K562 (cell line): ENCODE results near the gene CDKN2AIP. TPM values are rescaled to one million over a fixed set of nuclear protein-coding genes. Genes with fewer than 3 reads are reported as not detected.

Experiments
- ATAC-seq: fragments of 200-7000 bp; cut with Tn5 transposase; 3 replicates; pipeline ENCODE4 v1.9.1; 2020; ENCODE audit warnings: moderate library complexity
- BruUV-seq: library from RNA; stranded (reverse); fragments of 400-500 nt; replicated peaks from 2 replicates; lab custom pipeline; 2021; lab: Mats Ljungman, UMichigan
- CTCF ChIA-PET: fragments of 300-600 bp; formaldehyde crosslinking; extraction: SDS; loops from one replicate; lab custom pipeline; 2021; ENCODE audit warnings: low intra/inter-chr PET ratio; lab: Yijun Ruan, JAX
- POLR2A ChIA-PET: fragments of 300-600, 350-650 bp; sonication (Branson Sonifier 250); formaldehyde crosslinking; extraction: SDS; loops from one replicate; lab custom pipeline; 2021; ENCODE audit warnings: antibody characterized with exemption, inconsistent platforms; lab: Yijun Ruan, JAX
- DNase-seq, 4 experiments: peaks; one replicate each; pipeline versions ENCODE4 v3.0.0 to v3.0.0-alpha.2; 2011 to 2018; ENCODE audit warnings: low spot score in 3 of 4, mixed read lengths in 3 of 4; ENCODE audit errors: extremely low read depth in 1 of 4
- FAIRE-seq: peaks from 2 replicates; lab custom pipeline; 2011; peaks lifted over from hg19 to GRCh38; lab: Jason Lieb, UNC
- H2AFZ ChIP-seq: 2 replicates; pipeline ENCODE4 v1.6.0; 2011; ENCODE audit warnings: low read depth, low read length, control low read depth, inconsistent platforms
- H3K27ac ChIP-seq: fragments of 200-600 bp; 3 replicates; pipeline ENCODE4 v1.8.0; 2011; ENCODE audit warnings: low read depth, mild to moderate bottlenecking, control low read depth, inconsistent platforms, low read length, moderate library complexity, mixed read lengths; ENCODE audit errors: extremely low read depth
- H3K27me3 ChIP-seq, 2 experiments: fragments of 300-600 bp in 1 of 2; 2 replicates in 1 of 2; 3 replicates in 1 of 2; pipeline versions ENCODE4 v1.6.0 to v1.8.0; 2011; ENCODE audit warnings: inconsistent platforms in 2 of 2, low read length in 2 of 2, mild to moderate bottlenecking in 1 of 2, mixed read lengths in 1 of 2, moderate library complexity in 1 of 2; ENCODE audit not compliant: control insufficient read depth in 2 of 2, insufficient read depth in 2 of 2
- H3K36me3 ChIP-seq: fragments of 300-600 bp; 3 replicates; pipeline ENCODE4 v1.8.0; 2011; ENCODE audit warnings: mild to moderate bottlenecking, low read length, inconsistent platforms; ENCODE audit not compliant: control insufficient read depth, insufficient read depth
- H3K4me1 ChIP-seq, 2 experiments: fragments of 200-600 bp in 1 of 2; replicated peaks in 1 of 2; 2 replicates in 1 of 2; 3 replicates in 1 of 2; pipeline versions ENCODE4 v1.5.1 to v1.8.0; 2011; ENCODE audit warnings: inconsistent platforms in 2 of 2, low read length in 2 of 2, mild to moderate bottlenecking in 1 of 2, mixed read lengths in 1 of 2, moderate library complexity in 1 of 2; ENCODE audit not compliant: control insufficient read depth in 2 of 2, insufficient read depth in 2 of 2
- H3K4me2 ChIP-seq: 2 replicates; pipeline ENCODE4 v1.6.1; 2011; ENCODE audit warnings: low read length, control low read depth, inconsistent platforms, mixed read lengths; ENCODE audit not compliant: insufficient read depth
- H3K4me3 ChIP-seq: fragments of 200-600 bp; sonication (generic), shearing (Covaris generic); 2 replicates; pipeline ENCODE4 v1.5.1; 2016; ENCODE audit warnings: control low read depth, inconsistent platforms
- H3K79me2 ChIP-seq: fragments of 200-600 bp; 3 replicates; pipeline ENCODE4 v1.8.0; 2011; ENCODE audit warnings: low read length, inconsistent platforms; ENCODE audit not compliant: control insufficient read depth, insufficient read depth
- H3K9ac ChIP-seq, 2 experiments: 2 replicates each; pipeline versions ENCODE4 v1.6.0 to v1.6.1; 2011; ENCODE audit warnings: low read depth in 2 of 2, low read length in 2 of 2, control low read depth in 1 of 2, inconsistent platforms in 1 of 2, mild to moderate bottlenecking in 1 of 2, mixed read lengths in 1 of 2; ENCODE audit not compliant: insufficient read depth in 1 of 2
- H3K9me1 ChIP-seq: one replicate; pipeline ENCODE4 v1.6.0; 2011; ENCODE audit warnings: inconsistent platforms, mild to moderate bottlenecking, low read length, moderate library complexity; ENCODE audit not compliant: control insufficient read depth, insufficient read depth
- H3K9me3 ChIP-seq: replicated peaks from 2 replicates; pipeline ENCODE4 v1.5.1; 2011; ENCODE audit warnings: low read depth, low read length, inconsistent platforms; ENCODE audit not compliant: control insufficient read depth, insufficient read depth
- H4K20me1 ChIP-seq: replicated peaks from 2 replicates; pipeline ENCODE4 v1.6.1; 2011; ENCODE audit warnings: low read length, inconsistent platforms, mixed read lengths; ENCODE audit not compliant: control insufficient read depth, insufficient read depth
- C11orf30 ChIP-seq: fragments of 450-650 bp; IDR thresholded peaks from 2 replicates; pipeline ENCODE4 v1.6.1; 2016; ENCODE audit warnings: low read depth, mild to moderate bottlenecking
- CEBPB ChIP-seq: fragments of 450-650 bp; IDR thresholded peaks from 2 replicates; pipeline ENCODE4 v1.6.1; 2016; ENCODE audit warnings: missing genetic modification characterization, missing compliant biosample characterization
- CEBPG ChIP-seq, 3 experiments: fragments of 200-800 bp in 1 of 3; sonication (Bioruptor generic) in 1 of 3; sonication (generic) in 1 of 3; formaldehyde crosslinking in 1 of 3; IDR thresholded peaks in 2 of 3; conservative IDR thresholded peaks in 1 of 3; 2 replicates each; pipeline versions ENCODE4 v1.6.1 to v1.8.0; 2016 to 2022; ENCODE audit warnings: missing compliant biosample characterization in 2 of 3, missing genetic modification characterization in 2 of 3, mild to moderate bottlenecking in 1 of 3, missing genetic modification reagents in 1 of 3
- CHCHD3 ChIP-seq: fragments of 250-450 bp; sonication (Bioruptor Pico); IDR thresholded peaks from 2 replicates; pipeline ENCODE4 v2.1.2; 2022; ENCODE audit warnings: mild to moderate bottlenecking
- MAFG ChIP-seq: fragments of 450-650 bp; conservative IDR thresholded peaks from 2 replicates; pipeline ENCODE4 v1.6.1; 2016; ENCODE audit warnings: missing genetic modification characterization, missing compliant biosample characterization
- MCM3 ChIP-seq: fragments of 450-650 bp; IDR thresholded peaks from 2 replicates; pipeline ENCODE4 v1.6.1; 2016
- NFE2 ChIP-seq: IDR thresholded peaks from 2 replicates; pipeline ENCODE4 v1.6.1; 2014; ENCODE audit warnings: antibody characterized with exemption, low read depth
- SREBF2 ChIP-seq: sonication (generic); formaldehyde crosslinking; IDR thresholded peaks from 2 replicates; pipeline ENCODE4 v1.4.0; 2020; ENCODE audit warnings: mild to moderate bottlenecking, missing genetic modification reagents
- STAG1 ChIP-seq: sonication (generic); formaldehyde crosslinking; IDR thresholded peaks from 2 replicates; pipeline ENCODE4 v1.5.0; 2020; ENCODE audit warnings: missing genetic modification reagents, borderline replicate concordance
- ZMIZ1 ChIP-seq, 2 experiments: fragments of 150-350 bp in 1 of 2; IDR thresholded peaks; 2 replicates each; pipeline ENCODE4 v1.6.1; 2012 to 2016; ENCODE audit warnings: low read depth in 2 of 2, low read length in 2 of 2, mild to moderate bottlenecking in 1 of 2, moderate library complexity in 1 of 2
- ZNF239 ChIP-seq: fragments of 250-450 bp; sonication (Bioruptor Pico); IDR thresholded peaks from 2 replicates; pipeline ENCODE4 v1.4.0; 2020; ENCODE audit warnings: mild to moderate bottlenecking
- ZNF316 ChIP-seq: fragments of 450-650 bp; IDR thresholded peaks from 2 replicates; pipeline ENCODE4 v1.6.1; 2016
- ZNF512 ChIP-seq: IDR thresholded peaks from 2 replicates; pipeline ENCODE4 v1.6.1; 2016; ENCODE audit warnings: missing genetic modification characterization, missing compliant biosample characterization
- WGBS: fragments of 100-300 bp; shearing (Covaris generic); methylation state at CpG from one replicate; pipeline ENCODE4 v1.1.6; 2016; ENCODE audit warnings: low coverage, mixed read lengths; ENCODE audit not compliant: insufficient coverage; ENCODE audit errors: missing lambda C conversion rate; 5-methylcytosine and 5-hydroxymethylcytosine counted together
- in situ Hi-C: fragments of 300-500 bp; cut with MboI; formaldehyde crosslinking; loops from 4 replicates; pipeline ENCODE4 v1.15.0; 2018; ENCODE audit warnings: inconsistent platforms, mixed read lengths
- intact Hi-C: fragments of 100-400 bp; cut with micrococcal nuclease; formaldehyde crosslinking; loops from 2 replicates; pipeline ENCODE4 v1.14.2; 2022
- polyA plus RNA-seq, 8 experiments: library from polyadenylated mRNA; depleted of rRNA in 4 of 8; stranded (reverse) in 5 of 8; unstranded in 3 of 8; fragments of >200 nt; fragmentation: Nextera tagmentation in 2 of 8; fragmentation: Illumina TruSeq in 1 of 8; extraction: Ambion mirVana in 2 of 8; extraction: Trizol in 1 of 8; gene quantifications; 2 replicates each; pipeline versions ENCODE4 v1.2.1 to v1.2.3, GENCODE V29; 2011 to 2014; ENCODE audit warnings: inconsistent platforms in 1 of 8, missing spikeins in 1 of 8
- total RNA-seq, 7 experiments: library from RNA; depleted of rRNA in 6 of 7; stranded (reverse); fragments of >200 nt in 6 of 7; fragmentation: Illumina TruSeq in 2 of 7; extraction: Trizol in 2 of 7; gene quantifications; 2 replicates each; pipeline versions ENCODE4 v1.2.1 to v1.2.3, GENCODE V29; 2011 to 2021; ENCODE audit warnings: low replicate concordance in 1 of 7

Gene CDKN2AIP
- total and polyA plus RNA-seq, 9 of the 15 experiments (the other 6 are each of a cell fraction or from before 2014, with no cell fraction given), result 5.9 to 22.0 (median 19.7) TPM

GRCh38 chr4:183478123-183478522 is 33.7 kb downstream of the CDKN2AIP start:
- no peak for TF ChIP-seq STAG1 (CRISPR knock-in tag)
- no peak for TF ChIP-seq ZNF239 (CRISPR knock-in tag)
- peak; percentile 65 for TF ChIP-seq MAFG (tag)
- TF ChIP-seq CEBPB (tag), result peak; percentile 28; the same call in 1 of the 2 replicates
- peak; percentile 94 for TF ChIP-seq ZNF512 (tag)
- TF ChIP-seq CHCHD3 (CRISPR knock-in tag), result no peak
- no peak for TF ChIP-seq SREBF2
- TF ChIP-seq CEBPG (CRISPR knock-in tag; IDR thresholded peaks at IDR 0.05), result no peak
- TF ChIP-seq CEBPG (tag; conservative IDR thresholded peaks at IDR 0.05 in 1 of 2, IDR thresholded peaks at IDR 0.05 in 1 of 2), result peak in 1 of 2 experiments; percentile 51; a peak in 1 of 4 replicates
- TF ChIP-seq MCM3, result 0 out of 2 replicates have a peak, but pooled peaks have one; percentile 28
- TF ChIP-seq C11orf30, result peak; percentile 71; the same call in 1 of the 2 replicates
- TF ChIP-seq ZNF316, result peak; percentile 55; the same call in 1 of the 2 replicates
- TF ChIP-seq ZMIZ1 (IDR thresholded peaks at IDR 0.05; ENCODE audit: low read depth in 2 of 2, low read length in 2 of 2), result no peak
- peak; percentile 60 for TF ChIP-seq NFE2
- no peak overlapping the region for H3K9ac ChIP-seq
- POLR2A ChIA-PET, result no interaction called here
- FAIRE-seq (no peak), DNase-seq (no peak), ATAC-seq (peak; percentile 44; the same call in 1 of the 3 replicates)
- no peaks in the 10 kb centered on the region for H3K36me3 ChIP-seq
- peaks cover 0 to 3% of the 10 kb centered on the region in 2 experiments; a peak in 2 of 5 replicates for H3K4me1 ChIP-seq
- no peaks in the 10 kb centered on the region for H3K79me2 ChIP-seq
- no peak overlapping the region for H3K4me3 ChIP-seq
- no peak overlapping the region for H3K4me2 ChIP-seq
- no TSS peak for BruUV-seq
- no peak overlapping the region for H2AFZ ChIP-seq
- intact Hi-C loops (loop anchor here (10.0 kb wide), 2 partner anchors 367 to 627 kb away; no protein-coding TSS in a partner anchor), in situ Hi-C loops (loop anchor here (10.0 kb wide), 1 partner anchor 127 kb away; no protein-coding TSS in a partner anchor)
- CTCF ChIA-PET, result no interaction called here
- no peaks in the 10 kb centered on the region; the same call in 1 of the 2 replicates for H4K20me1 ChIP-seq
- WGBS, result 0% methylated on average over 3 of the region's 5 CpGs
- H3K9me3 ChIP-seq, result no peaks in the 10 kb centered on the region
- H3K27me3 ChIP-seq, result no peaks in the 10 kb centered on the region; a peak in 1 of 5 replicates
- H3K9me1 ChIP-seq, result no peaks in the 10 kb centered on the region
- no peak overlapping the region for H3K27ac ChIP-seq
